SH-SY5Y (cell line): ENCODE measurements around the gene SLX4IP.

Experiments
- GATA2 ChIP-seq: IDR thresholded peaks from 2 replicates; pipeline ENCODE4 v1.6.1; 2011; ENCODE audit warnings: mild to moderate bottlenecking, low read depth, low read length
- GATA3 ChIP-seq: IDR thresholded peaks from 2 replicates; pipeline ENCODE4 v1.6.1; 2011; ENCODE audit warnings: low read depth, mild to moderate bottlenecking, low read length, moderate library complexity

Gene SLX4IP

GRCh38 chr20:10604865-10605440 lies 169.8 kb downstream of the SLX4IP start:
- TF ChIP-seq GATA2 = no peak
- TF ChIP-seq GATA3 = no peak

GRCh38 chr20:10605547-10606195 lies 170.6 kb downstream of the SLX4IP start:
- TF ChIP-seq GATA2 (no peak), GATA3 (no peak)

- TF ChIP-seq GATA2 (no peak), GATA3 (no peak)
These were observed 174.2 kb downstream of the SLX4IP start for GRCh38 chr20:10609276-10609675.

- TF ChIP-seq GATA3 (no peak), GATA2 (no peak)
These were observed 174.7 kb downstream of the SLX4IP start for GRCh38 chr20:10609770-10610169.

GRCh38 chr20:10610251-10610650 lies 175.1 kb downstream of the SLX4IP start:
- no peak for TF ChIP-seq GATA3
- no peak for TF ChIP-seq GATA2

- TF ChIP-seq GATA2 (no peak), GATA3 (no peak)
These were observed 176.3 kb downstream of the SLX4IP start for GRCh38 chr20:10611357-10611756.

GRCh38 chr20:10613911-10614310 lies 178.8 kb downstream of the SLX4IP start:
- TF ChIP-seq GATA3 (no peak), GATA2 (no peak)

- TF ChIP-seq GATA2 = no peak
- no peak for TF ChIP-seq GATA3
These were observed 181.1 kb downstream of the SLX4IP start for GRCh38 chr20:10616212-10616611.

GRCh38 chr20:10618611-10619245 lies 183.6 kb downstream of the SLX4IP start:
- TF ChIP-seq GATA3 (no peak), GATA2 (no peak)

GRCh38 chr20:10619427-10619826 lies 184.3 kb downstream of the SLX4IP start:
- TF ChIP-seq GATA3 = no peak
- TF ChIP-seq GATA2 = no peak

GRCh38 chr20:10621149-10621548 lies 186.0 kb downstream of the SLX4IP start:
- no peak for TF ChIP-seq GATA3
- TF ChIP-seq GATA2 = no peak

GRCh38 chr20:10622657-10623418 lies 187.7 kb downstream of the SLX4IP start:
- TF ChIP-seq GATA3 (no peak), GATA2 (no peak)

- TF ChIP-seq GATA3 (no peak), GATA2 (no peak)
These were observed 190.5 kb downstream of the SLX4IP start for GRCh38 chr20:10625641-10626040.

- TF ChIP-seq GATA2 = no peak
- no peak for TF ChIP-seq GATA3
These were observed 191.8 kb downstream of the SLX4IP start for GRCh38 chr20:10626896-10627295.
